GM13976 (cell line): ENCODE measurements around the gene EHMT1.
A peak's percentile ranks its signal among the peaks of the same experiment; 100 is the strongest.
"Not testable (repeated sequence)": the region's sequence is repeated elsewhere in the genome, so short reads cannot be mapped to it uniquely, and the experiment has no call there.

Source experiments
- DNase-seq: peaks from one replicate; pipeline ENCODE4 v3.0.0; 2012; ENCODE audit warnings: low spot score
- in situ Hi-C: fragments of 300-500 bp; cut with MboI; formaldehyde crosslinking; loops from one replicate; pipeline ENCODE4 v1.12.0; 2022; ENCODE audit warnings: low sequenced_read_pairs, mixed read lengths, inconsistent platforms; ENCODE audit not compliant: unreplicated experiment
- TF ChIP-seq, protein P1 (sequence below): IDR thresholded peaks from 2 replicates; pipeline ENCODE4 v1.5.1; 2012; ENCODE audit warnings: borderline replicate concordance, mild to moderate bottlenecking; ENCODE audit not compliant: insufficient read depth; ENCODE audit errors: extremely low read depth, missing control alignments, control extremely low read depth

The EHMT1 gene

GRCh38 chr9:137771580-137771979, 152.8 kb downstream of the EHMT1 start:
- DNase-seq, result no peak
- in situ Hi-C loops, result no loop called here
- TF ChIP-seq, protein P1, sequence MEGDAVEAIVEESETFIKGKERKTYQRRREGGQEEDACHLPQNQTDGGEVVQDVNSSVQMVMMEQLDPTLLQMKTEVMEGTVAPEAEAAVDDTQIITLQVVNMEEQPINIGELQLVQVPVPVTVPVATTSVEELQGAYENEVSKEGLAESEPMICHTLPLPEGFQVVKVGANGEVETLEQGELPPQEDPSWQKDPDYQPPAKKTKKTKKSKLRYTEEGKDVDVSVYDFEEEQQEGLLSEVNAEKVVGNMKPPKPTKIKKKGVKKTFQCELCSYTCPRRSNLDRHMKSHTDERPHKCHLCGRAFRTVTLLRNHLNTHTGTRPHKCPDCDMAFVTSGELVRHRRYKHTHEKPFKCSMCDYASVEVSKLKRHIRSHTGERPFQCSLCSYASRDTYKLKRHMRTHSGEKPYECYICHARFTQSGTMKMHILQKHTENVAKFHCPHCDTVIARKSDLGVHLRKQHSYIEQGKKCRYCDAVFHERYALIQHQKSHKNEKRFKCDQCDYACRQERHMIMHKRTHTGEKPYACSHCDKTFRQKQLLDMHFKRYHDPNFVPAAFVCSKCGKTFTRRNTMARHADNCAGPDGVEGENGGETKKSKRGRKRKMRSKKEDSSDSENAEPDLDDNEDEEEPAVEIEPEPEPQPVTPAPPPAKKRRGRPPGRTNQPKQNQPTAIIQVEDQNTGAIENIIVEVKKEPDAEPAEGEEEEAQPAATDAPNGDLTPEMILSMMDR, result no peak

DNA sequence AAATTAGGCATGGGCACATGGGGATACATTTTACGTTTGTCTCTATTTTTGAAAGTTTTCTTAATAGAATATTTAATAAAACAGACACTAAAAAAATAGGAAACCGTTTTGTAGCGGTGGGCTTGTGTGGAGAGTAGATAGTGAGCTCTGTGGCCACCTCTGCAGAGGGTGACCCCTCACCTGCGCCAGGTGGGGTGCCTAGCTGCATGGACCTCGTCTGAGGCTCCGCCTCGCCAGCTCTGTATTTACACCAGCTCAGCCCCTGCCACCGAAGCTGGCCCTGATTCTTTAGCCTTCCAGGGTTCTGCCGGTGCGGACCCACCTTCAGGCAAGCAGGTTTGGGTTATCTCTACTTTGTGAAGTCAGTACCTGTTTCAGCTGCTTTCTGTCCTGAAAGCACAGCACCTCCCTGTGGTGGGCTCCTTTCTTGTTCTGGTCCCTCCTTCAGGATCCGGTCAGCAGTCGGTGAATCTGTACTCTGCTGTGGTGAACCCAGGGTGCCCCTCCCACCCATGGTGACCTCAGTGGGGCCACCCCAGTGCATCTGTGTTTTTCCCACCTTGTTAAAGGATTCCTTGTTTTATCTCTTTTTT, 153.6 kb downstream of the EHMT1 start:
- in situ Hi-C loops, result no loop called here
- DNase-seq, result no peak
- TF ChIP-seq, protein P1, result peak; percentile 30

DNA sequence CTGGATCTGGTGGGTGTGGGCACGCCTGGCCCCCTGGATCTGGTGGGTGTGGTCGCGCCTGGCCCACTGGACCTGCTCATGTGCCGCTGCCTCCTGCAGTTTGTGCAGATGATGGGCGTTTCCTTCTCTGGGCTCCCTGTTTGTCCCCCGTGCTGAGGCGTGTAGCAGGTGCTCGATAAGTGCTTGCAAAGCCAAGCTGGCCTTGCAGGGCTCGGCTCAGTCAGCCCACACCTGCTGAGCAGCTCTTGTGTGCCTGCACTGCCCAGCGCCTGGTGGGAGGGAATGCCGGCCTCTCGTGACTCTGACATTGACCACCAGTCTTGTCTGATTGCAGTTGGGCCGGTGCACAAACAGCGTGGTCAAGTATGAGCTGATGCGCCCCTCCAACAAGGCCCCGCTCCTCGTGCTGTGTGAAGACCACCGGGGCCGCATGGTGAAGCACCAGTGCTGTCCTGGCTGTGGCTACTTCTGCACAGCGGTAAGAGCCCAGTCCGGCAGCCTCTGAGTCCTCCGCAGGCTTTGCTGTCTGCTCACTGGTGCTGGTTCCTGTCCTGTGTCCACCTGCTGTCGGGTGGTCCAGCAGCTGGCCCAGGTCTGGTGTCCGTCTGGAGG, 156.1 kb downstream of the EHMT1 start:
- TF ChIP-seq, protein P1, result no peak
- DNase-seq, result no peak
- in situ Hi-C loops, result no loop called here

- no peak for DNase-seq
- TF ChIP-seq, protein P1, result no peak
- in situ Hi-C loops, result no loop called here
Measured at GRCh38 chr9:137776306-137776995, 157.6 kb downstream of the EHMT1 start.

DNA sequence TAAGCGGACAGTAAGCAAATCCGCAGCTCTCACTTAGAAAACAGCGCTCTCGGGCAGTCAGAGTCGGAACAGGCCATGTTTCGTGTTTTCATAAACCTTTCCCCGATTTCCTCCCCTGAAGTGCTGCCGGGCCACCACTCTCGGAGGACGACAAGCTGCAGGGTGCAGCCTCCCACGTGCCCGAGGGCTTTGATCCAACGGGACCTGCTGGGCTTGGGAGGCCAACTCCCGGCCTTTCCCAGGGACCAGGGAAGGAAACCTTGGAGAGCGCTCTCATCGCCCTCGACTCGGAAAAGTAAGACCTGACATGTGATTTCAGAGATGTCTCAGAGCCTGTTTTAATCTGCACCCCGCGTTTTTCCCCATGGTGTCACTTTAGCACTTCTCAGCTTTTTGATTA, 159.0 kb downstream of the EHMT1 start:
- TF ChIP-seq, protein P1, result no peak
- in situ Hi-C loops, result no loop called here
- DNase-seq, result no peak

GRCh38 chr9:137778336-137778735, 159.5 kb downstream of the EHMT1 start:
- TF ChIP-seq, protein P1, result no peak
- in situ Hi-C loops, result no loop called here
- no peak for DNase-seq

GRCh38 chr9:137778914-137779313, 160.1 kb downstream of the EHMT1 start:
- in situ Hi-C loops, result no loop called here
- no peak for DNase-seq
- TF ChIP-seq, protein P1, result no peak

DNA sequence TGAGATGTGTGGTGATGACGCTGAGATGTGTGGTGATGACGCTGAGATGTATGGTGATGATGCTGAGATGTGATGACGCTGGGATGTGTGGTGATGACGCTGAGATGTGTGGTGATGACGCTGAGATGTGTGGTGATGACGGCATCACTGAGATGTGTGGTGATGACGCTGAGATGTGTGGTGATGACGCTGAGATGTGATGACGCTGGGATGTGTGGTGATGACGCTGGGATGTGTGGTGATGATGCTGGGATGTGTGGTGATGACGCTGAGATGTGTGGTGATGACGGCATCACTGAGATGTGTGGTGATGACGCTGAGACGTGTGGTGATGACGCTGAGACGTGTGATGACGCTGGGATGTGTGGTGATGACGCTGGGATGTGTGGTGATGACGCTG, 161.2 kb downstream of the EHMT1 start:
- in situ Hi-C loops, DNase-seq: not testable (repeated sequence)
